Spleen (tissue), 11 donors: ENCODE results near the gene ETS2. TPM values are rescaled to one million over a fixed set of nuclear protein-coding genes. Genes with fewer than 3 reads are reported as not detected.
A peak's percentile ranks its signal among the peaks of the same experiment; 100 is the strongest.

ENCODE experiments used
- DNase-seq: peaks from one replicate; pipeline ENCODE4 v3.0.0-alpha.2; 2020
- H3K27ac ChIP-seq, 8 donors: fragments of 200-600 bp; sonication (generic) in 7 of 8; 1 replicate in 4 of 8; 2 replicates in 4 of 8; pipeline versions ENCODE4 v1.5.0 to v1.8.0; 2016 to 2021; ENCODE audit warnings: inconsistent platforms in 4 of 8, mild to moderate bottlenecking in 4 of 8, moderate library complexity in 1 of 8
- H3K27me3 ChIP-seq, 7 donors: fragments of 200-600 bp; sonication (generic) in 6 of 7; replicated peaks in 1 of 7; 1 replicate in 4 of 7; 2 replicates in 3 of 7; pipeline versions ENCODE4 v1.5.0 to v1.8.0; 2016 to 2021; ENCODE audit warnings: inconsistent platforms in 3 of 7, mild to moderate bottlenecking in 1 of 7
- H3K36me3 ChIP-seq, 6 donors: fragments of 200-600 bp; sonication (generic) in 5 of 6; 1 replicate in 4 of 6; 2 replicates in 2 of 6; pipeline versions ENCODE4 v1.5.0 to v1.8.0; 2016 to 2021; ENCODE audit warnings: inconsistent platforms in 2 of 6
- H3K4me1 ChIP-seq, 6 donors: fragments of 200-600 bp; sonication (generic) in 5 of 6; 1 replicate in 3 of 6; 2 replicates in 3 of 6; pipeline versions ENCODE4 v1.5.0 to v1.8.0; 2016 to 2021; ENCODE audit warnings: inconsistent platforms in 3 of 6
- H3K4me3 ChIP-seq, 8 donors: fragments of 200-600 bp; sonication (generic) in 7 of 8; 1 replicate in 4 of 8; 2 replicates in 4 of 8; pipeline versions ENCODE4 v1.5.0 to v1.8.0; 2016 to 2021; ENCODE audit warnings: inconsistent platforms in 4 of 8, mild to moderate bottlenecking in 4 of 8, moderate library complexity in 2 of 8
- H3K9me3 ChIP-seq, 8 donors: fragments of 200-600 bp; sonication (generic) in 7 of 8; 1 replicate in 4 of 8; 2 replicates in 4 of 8; pipeline versions ENCODE4 v1.5.0 to v1.8.0; 2016 to 2021; ENCODE audit warnings: inconsistent platforms in 4 of 8
- POLR2A ChIP-seq, 3 donors: fragments of 450-650 bp; IDR thresholded peaks; one replicate each; pipeline ENCODE4 v1.5.1; 2017; ENCODE audit warnings: antibody characterized with exemption in 3 of 3, mild to moderate bottlenecking in 1 of 3
- POLR2AphosphoS5 ChIP-seq, 3 donors: sonication (generic); formaldehyde crosslinking; IDR thresholded peaks; one replicate each; pipeline ENCODE4 v1.5.1; 2017; ENCODE audit warnings: antibody characterized with exemption in 3 of 3
- WGBS, 5 donors: extraction: QIAGEN DNeasy Blood & Tissue Kit in 3 of 5; methylation state at CpG; one replicate each; pipeline versions ENCODE4 v1.1.5 to v1.1.7; 2013 to 2018; 5-methylcytosine and 5-hydroxymethylcytosine counted together
- intact Hi-C: fragments of 100-400 bp; cut with DNase I; formaldehyde crosslinking; loops from one replicate; pipeline ENCODE4 v1.15.0; 2023; ENCODE audit warnings: low total_unique reads
- polyA plus RNA-seq, 3 donors: library from polyadenylated mRNA; stranded (reverse); fragments of 200-250 nt; gene quantifications; one replicate each; pipeline ENCODE4 v1.2.1, GENCODE V29; 2013
- total RNA-seq, 7 donors: library from RNA; depleted of rRNA in 3 of 7; stranded (reverse); fragments of >200 nt in 3 of 7; fragmentation: NEBNext Ultra II Directional in 4 of 7; extraction: Animal tissue kit (Norgen Biotek cat#: 25700) in 4 of 7; gene quantifications; one replicate each; pipeline versions ENCODE4 v1.1.0 to v1.2.1, GENCODE V29; 2016 to 2021
- TF ChIP-seq, protein P1 (sequence below), 11 experiments: fragments of 200-600 bp in 7 of 11; fragments of 450-650 bp in 4 of 11; sonication (generic) in 4 of 11; IDR thresholded peaks in 8 of 11; conservative IDR thresholded peaks in 3 of 11; 1 replicate in 7 of 11; 2 replicates in 4 of 11; pipeline versions ENCODE4 v1.4.0 to v1.8.0; 2016 to 2021; ENCODE audit warnings: antibody characterized with exemption in 11 of 11, inconsistent platforms in 4 of 11, mild to moderate bottlenecking in 1 of 11
- donor health status: healthy with polysubstance abuse.
- donor health status: DM: no; HTN: no; CAD: no; lungs with moderate emphysema.
- donor health status: DM: no; HTN: no; CAD: no.
- donor health status: Bipolar disorder and iron deficiency.
- donor health status: healthy.
- donor health status: DM: no; HTN: no; CAD: no.
- donor health status: DM: yes; HTN: yes; CAD: no.

The ETS2 gene
- total and polyA plus RNA-seq, 10 donors: 44.4 to 590 (median 349) TPM

DNA sequence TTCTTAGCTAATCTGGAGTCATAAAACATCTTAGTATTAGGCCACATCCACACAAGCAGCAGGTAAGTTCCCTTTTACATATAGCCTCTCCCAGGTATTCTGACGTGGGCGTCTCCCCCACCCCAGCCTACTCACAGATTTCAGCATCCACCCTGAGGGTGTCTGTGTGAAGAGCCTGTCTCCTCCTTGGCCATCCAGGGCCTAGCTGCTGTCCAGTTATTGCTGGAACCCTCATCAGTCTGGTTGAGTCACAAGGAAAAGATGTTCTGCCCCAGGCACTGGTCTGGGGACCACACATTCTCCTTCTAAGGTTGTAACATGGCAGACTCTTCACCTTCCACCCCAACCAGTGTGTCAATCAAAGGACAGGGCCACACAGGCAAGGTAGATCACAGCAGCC, 57.6 kb downstream of the ETS2 start:
- peaks cover 0 to 24% (median 13%) of the 10 kb centered on the region in 6 donors for H3K4me1 ChIP-seq
- intact Hi-C loops: no loop called here
- WGBS, 5 donors: 90 to 100% (median 97%) methylated on average over 2 of the region's 2 CpGs
- TF ChIP-seq POLR2AphosphoS5 (IDR thresholded peaks at IDR 0.05) (no peak), POLR2A (IDR thresholded peaks at IDR 0.05) (no peak)
- TF ChIP-seq, protein P1, sequence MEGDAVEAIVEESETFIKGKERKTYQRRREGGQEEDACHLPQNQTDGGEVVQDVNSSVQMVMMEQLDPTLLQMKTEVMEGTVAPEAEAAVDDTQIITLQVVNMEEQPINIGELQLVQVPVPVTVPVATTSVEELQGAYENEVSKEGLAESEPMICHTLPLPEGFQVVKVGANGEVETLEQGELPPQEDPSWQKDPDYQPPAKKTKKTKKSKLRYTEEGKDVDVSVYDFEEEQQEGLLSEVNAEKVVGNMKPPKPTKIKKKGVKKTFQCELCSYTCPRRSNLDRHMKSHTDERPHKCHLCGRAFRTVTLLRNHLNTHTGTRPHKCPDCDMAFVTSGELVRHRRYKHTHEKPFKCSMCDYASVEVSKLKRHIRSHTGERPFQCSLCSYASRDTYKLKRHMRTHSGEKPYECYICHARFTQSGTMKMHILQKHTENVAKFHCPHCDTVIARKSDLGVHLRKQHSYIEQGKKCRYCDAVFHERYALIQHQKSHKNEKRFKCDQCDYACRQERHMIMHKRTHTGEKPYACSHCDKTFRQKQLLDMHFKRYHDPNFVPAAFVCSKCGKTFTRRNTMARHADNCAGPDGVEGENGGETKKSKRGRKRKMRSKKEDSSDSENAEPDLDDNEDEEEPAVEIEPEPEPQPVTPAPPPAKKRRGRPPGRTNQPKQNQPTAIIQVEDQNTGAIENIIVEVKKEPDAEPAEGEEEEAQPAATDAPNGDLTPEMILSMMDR (IDR thresholded peaks at IDR 0.05 in 8 of 11, conservative IDR thresholded peaks at IDR 0.05 in 3 of 11): no peak
- H3K36me3 ChIP-seq: no peaks in the 10 kb centered on the region
- no peak overlapping the region for H3K27ac ChIP-seq
- no peak overlapping the region for H3K4me3 ChIP-seq
- DNase-seq: no peak
- H3K27me3 ChIP-seq: peaks cover 0 to 45% (median 0%) of the 10 kb centered on the region in 7 donors
- H3K9me3 ChIP-seq: no peaks in the 10 kb centered on the region

DNA sequence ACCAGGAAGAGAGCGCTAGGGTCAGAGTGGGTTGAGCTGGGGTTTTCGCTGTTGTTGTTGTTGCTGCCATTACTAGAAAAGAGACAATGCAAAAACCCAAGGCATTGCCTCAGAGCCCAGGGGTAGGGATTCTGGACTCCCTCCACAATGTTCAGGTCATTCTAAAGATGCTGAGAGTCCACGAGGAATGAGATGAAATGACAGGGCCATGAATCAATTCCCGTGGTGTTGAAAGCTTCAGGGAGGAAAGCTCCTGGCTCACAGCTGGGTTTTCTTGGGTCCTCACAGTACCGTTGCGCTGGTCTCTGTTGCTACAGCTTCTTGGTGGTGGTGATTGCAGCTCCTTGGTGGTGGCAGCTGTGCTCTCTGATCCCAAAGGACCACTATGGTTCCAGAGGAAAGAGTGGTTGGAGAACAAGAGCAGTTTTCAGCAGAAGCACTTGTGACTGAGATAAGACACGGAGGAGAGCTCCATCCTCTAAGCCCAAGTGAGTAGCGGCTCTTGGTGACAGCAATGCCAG, 58.2 kb downstream of the ETS2 start:
- DNase-seq: no peak
- Histone ChIP-seq H3K4me3 (no peak overlapping the region), H3K27ac (no peak overlapping the region), H3K9me3 (no peaks in the 10 kb centered on the region), H3K27me3 (peaks cover 0 to 48% (median 0%) of the 10 kb centered on the region in 7 donors), H3K36me3 (no peaks in the 10 kb centered on the region), H3K4me1 (peaks cover 0 to 28% (median 15%) of the 10 kb centered on the region in 6 donors)
- WGBS, 5 donors: 81 to 94% (median 89%) methylated on average over 8 of the region's 8 CpGs
- TF ChIP-seq POLR2A (IDR thresholded peaks at IDR 0.05): no peak
- TF ChIP-seq, protein P1 (IDR thresholded peaks at IDR 0.05 in 8 of 11, conservative IDR thresholded peaks at IDR 0.05 in 3 of 11): no peak
- no peak for TF ChIP-seq POLR2AphosphoS5 (IDR thresholded peaks at IDR 0.05)
- intact Hi-C loops: no loop called here

- intact Hi-C loops: no loop called here
- no peak for TF ChIP-seq POLR2A (IDR thresholded peaks at IDR 0.05)
- TF ChIP-seq, protein P1 (IDR thresholded peaks at IDR 0.05 in 8 of 11, conservative IDR thresholded peaks at IDR 0.05 in 3 of 11): no peak
- Histone ChIP-seq H3K36me3 (no peaks in the 10 kb centered on the region), H3K9me3 (no peaks in the 10 kb centered on the region), H3K4me3 (no peak overlapping the region), H3K27ac (no peak overlapping the region), H3K4me1 (peaks cover 0 to 38% (median 24%) of the 10 kb centered on the region in 6 donors), H3K27me3 (peaks cover 0 to 46% (median 0%) of the 10 kb centered on the region in 7 donors)
- 65 to 95% (median 77%) methylated on average over 3 of the region's 3 CpGs for WGBS, 5 donors
- no peak for DNase-seq
Measured at GRCh38 chr21:38864964-38865363, 59.2 kb downstream of the ETS2 start.

DNA sequence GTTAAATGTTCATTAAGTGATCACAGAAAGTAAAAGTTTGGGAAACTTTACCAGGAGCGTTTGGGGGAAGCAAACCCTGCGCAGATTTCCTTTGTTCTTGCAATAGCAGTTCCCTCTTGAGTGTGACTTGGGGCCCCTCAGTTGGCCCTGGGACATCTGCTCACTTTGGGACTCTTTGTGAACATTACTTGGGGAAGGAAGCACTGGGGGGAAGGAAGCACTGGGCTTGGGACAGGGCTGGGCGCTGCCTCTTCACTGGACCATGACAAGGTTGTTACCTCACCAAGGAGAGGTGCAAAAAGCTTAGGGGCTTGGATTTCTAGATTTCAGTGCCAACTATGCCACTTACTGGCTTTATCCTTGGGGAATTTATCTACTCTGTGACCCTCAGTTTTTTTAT, 63.5 kb downstream of the ETS2 start:
- Histone ChIP-seq H3K4me1 (peaks cover 0 to 14% (median 10%) of the 10 kb centered on the region in 6 donors), H3K36me3 (no peaks in the 10 kb centered on the region), H3K27ac (peak overlapping the region in 2 of 8 donors; percentile 7 to 26), H3K27me3 (peaks cover 0 to 20% (median 0%) of the 10 kb centered on the region in 7 donors), H3K4me3 (no peak overlapping the region), H3K9me3 (no peaks in the 10 kb centered on the region)
- DNase-seq: no peak
- intact Hi-C loops: no loop called here
- 25 to 41% (median 34%) methylated on average over 3 of the region's 3 CpGs for WGBS, 5 donors
- TF ChIP-seq POLR2AphosphoS5 (IDR thresholded peaks at IDR 0.05): no peak
- TF ChIP-seq, protein P1 (IDR thresholded peaks at IDR 0.05 in 8 of 11, conservative IDR thresholded peaks at IDR 0.05 in 3 of 11): no peak
- no peak for TF ChIP-seq POLR2A (IDR thresholded peaks at IDR 0.05)
